Fibroblast of skin of abdomen (primary cell): ENCODE data around the gene ANKRD27.
"Not testable (repeated sequence)": the region's sequence is repeated elsewhere in the genome, so short reads cannot be mapped to it uniquely, and the experiment has no call there.

Source experiments
- DNase-seq: peaks from one replicate; pipeline ENCODE4 v3.0.0-alpha.2; 2013

ANKRD27 gene

DNA sequence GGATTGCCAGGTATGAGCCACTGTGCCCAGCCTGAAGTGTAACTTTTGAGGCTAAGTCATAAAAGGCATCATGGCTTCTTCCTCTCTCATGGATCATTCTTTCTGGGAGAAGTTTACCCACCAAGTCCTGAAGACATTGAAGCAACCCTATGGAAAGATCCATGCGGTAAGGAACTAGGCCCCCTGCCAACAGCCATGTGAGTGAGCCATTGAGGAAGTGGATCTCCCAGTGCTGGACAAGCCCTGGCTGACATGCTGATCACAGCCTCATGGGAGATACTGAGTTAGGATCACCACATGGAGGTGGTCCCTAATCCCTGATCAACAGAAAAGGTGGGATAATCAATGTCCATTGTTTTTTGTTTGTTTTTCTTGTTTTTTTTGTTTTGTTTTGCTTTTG is 13.3 kb upstream of the ANKRD27 start:
- no peak for DNase-seq

DNA sequence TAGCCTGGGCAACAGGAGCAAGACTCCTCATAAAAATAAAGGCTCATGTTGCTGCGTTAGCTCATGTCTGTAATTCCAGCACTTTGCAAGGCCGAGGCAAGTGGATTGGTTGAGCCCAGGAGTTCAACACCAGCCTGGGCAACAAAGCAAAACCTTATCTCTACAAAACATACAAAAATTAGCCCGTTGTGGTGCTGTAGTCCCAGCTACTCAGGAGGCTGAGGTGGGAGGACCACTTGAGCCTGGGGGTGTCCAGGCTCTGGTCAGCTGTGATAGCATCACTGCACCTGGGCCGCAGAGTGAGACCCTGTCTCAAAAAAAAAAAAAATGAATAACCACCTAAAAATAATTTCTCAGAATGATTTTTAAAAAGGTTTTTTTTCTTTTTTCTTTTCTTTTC is 12.7 kb upstream of the ANKRD27 start:
- DNase-seq = no peak

DNA sequence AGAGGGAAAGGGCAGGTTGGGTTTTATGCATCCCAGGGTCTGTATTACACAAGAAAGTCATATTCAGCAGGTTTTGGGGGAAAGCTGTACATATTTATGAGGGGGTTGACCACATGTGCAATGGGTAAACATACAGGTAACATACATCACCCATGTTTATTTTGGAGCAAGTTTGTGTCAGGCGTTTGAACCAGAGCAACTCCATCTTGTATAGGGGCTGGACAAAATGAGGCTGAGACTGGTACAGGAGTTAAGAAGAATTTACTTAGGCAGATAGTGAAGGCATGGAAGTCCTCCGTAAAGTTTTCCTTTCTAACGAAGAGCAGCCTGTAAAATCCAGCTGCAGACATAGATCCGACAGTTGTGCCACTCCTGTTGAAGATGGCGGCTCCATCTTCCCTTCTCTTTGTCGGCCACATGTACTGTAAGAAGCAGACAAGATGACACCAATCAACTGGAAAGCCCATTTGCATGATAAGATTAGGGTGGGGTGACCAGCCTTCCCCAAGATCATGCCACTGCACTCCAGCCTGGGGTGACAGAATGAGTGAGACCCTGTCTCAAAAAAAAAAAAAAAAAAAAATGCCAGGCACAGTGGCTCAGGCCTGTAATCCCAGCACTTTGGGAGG is 12.0 kb upstream of the ANKRD27 start:
- DNase-seq = no peak

DNA sequence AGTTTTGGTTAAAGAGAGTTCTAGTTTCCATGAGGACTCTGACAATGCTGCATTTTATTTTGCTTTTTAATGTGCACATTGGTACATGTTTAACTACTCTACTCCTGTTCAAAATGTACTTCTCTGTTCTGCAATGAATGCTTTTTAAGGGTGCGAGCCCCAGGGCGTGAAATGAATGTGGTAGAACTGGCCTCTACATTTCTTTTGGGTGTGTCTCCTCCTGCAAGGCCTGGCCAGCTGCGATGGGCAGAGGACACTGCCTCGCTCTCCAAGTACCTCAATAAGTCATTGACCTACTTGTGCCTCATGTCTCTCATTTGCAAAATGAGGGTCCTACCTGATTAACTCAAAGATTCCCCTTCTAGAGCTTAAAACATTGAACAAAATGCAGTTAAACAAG is 7.3 kb upstream of the ANKRD27 start:
- no peak for DNase-seq

DNA sequence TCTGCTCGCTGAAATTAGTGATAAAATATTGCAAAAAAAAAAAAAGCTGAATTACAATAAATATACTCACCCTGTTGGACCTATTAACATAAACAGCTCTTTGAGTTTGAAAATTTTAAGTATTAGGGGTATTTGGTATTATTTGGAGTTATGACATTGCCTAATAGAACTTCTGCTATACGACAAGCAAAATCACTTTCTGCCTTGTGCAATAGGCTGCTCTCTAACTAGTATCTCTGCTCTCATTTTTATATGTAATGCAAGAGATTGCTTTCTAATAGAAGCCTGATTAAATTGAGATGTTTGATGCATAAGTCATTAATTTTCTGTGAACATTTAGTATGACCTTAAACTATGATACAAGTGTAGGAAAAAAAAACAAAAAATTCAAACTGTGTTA is 6.0 kb upstream of the ANKRD27 start:
- no peak for DNase-seq

DNA sequence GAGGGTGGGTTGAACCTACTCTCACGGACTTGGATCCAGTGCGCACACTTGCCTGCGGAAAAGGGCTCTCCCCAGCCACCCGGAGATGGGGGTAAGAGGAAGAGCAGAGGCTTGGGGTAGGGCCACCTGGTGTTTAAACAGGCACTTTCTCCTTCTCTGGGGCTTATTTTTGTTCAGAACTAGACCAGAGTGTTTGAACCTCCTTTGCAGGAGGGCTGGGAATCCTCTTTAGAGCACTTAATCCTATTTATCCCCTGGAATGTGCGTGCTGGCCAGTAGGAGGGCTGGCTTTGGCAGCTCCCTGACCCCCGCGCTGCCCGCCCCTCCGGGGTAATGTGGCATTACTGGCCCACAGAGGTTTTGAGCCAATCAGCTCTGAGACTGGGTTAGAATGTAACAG is 2.7 kb upstream of the ANKRD27 start:
- no peak for DNase-seq

DNA sequence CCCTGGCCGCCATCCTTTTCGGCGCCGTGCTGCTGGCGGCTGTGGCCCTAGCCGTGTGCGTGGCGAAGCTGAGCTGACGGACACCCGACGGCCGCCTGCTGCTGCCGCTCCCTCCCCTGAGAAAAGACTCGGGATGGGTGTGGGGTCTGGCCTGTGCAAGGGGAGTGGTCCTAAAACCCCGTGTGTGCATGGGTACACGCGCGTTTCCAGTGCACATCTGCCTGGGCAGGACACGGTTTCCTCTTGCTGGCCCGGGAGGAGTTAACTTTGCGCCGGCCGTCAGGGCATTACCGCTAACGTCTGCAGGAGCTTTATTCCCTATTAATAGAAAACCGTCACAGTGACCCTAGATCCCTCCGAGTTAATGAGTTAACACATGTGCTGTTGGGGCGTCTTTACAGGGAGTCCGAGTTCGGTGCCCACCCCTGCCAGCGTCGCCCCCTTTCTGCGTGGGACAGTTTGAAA is 1.9 kb upstream of the ANKRD27 start:
- no peak for DNase-seq

DNA sequence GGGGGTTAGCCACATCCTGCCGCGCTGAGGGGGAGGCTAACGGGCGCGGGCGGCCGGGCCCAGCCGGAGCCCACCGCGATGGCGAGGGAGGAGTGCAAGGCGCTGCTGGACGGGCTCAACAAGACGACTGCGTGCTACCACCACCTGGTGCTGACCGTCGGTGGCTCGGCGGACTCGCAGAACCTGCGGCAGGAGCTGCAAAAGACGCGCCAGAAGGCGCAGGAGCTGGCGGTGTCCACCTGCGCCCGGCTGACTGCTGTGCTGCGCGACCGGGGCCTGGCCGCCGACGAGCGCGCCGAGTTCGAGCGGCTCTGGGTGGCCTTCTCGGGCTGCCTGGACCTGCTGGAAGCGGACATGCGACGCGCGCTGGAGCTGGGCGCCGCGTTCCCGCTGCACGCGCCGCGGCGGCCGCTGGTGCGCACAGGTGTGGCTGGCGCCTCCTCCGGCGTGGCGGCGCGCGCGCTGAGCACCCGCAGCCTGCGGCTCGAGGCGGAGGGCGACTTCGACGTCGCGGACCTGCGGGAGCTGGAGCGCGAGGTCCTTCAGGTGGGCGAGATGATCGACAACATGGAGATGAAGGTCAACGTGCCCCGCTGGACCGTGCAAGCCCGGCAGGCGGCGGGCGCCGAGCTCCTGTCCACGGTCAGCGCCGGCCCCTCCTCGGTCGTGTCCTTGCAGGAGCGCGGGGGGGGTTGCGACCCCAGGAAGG is 1.4 kb upstream of the ANKRD27 start:
- no peak for DNase-seq

DNA sequence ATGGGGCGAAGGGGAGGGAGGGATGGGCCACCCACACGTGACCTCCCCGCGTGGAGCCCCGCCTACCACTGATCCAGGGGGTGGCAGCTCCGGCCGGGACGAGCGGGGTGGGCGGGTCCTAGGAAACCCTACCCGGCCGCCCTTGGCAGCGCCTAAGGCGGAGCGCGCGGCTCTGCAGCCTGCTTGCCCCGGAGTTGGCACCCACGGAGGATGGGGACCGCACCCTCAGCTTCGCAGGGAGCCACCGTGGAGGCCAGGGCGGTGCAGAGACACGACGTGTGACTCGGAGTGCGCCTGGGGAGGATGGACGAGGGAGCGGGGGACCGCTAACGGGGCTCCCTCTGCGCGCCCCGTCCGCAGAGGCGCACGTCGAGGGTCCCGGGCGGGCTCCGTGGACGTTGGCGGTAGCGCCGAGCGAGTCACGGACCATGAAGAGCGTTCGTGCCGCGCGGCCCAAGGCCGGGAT is 773 bp upstream of the ANKRD27 start, which contains the start of gene RGS9BP:
RGS9BP (plus strand) TSS at position 129 of the 466 bp plus-strand sequence. CDS start 416 bp downstream, outside the sequence.
- DNase-seq = peak; percentile 63

DNA sequence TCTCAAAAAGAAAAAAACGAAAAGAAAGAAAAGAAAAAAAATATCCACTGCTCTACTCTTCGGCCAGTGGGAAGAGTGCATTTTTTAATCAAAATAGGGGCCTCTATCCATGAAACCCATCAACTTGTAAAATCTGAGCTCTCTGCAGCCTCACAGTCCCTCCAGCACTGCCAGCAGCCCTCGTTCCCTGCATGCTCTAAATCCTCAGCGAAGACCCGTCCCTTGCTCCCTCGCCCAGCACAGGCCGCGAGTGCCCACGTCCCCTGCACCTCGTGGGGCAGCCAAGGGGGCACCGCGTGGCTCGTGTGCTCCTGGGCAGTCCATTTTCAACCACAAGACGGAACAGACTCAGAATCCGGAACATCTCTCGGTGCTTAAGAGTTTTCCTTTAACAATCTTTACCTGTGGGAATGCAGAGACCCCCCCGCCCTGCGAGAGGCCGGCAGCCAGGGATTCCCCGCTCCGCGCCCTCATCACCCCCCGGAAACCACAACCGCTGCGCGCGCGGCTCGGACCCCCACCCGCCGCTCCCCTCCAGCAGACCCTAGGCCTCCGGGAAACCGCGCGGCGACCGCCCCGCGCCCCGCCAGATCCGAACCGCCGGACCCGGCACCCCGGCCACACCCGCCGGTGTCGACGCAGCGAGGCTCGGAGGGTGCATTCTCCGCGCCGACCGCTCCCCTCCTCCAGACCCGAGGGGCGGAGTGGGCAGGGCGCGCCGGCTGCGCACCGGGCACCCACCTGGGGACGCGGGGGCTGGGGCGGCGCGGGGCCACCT is 638 bp downstream of the ANKRD27 start:
- DNase-seq = no peak

DNA sequence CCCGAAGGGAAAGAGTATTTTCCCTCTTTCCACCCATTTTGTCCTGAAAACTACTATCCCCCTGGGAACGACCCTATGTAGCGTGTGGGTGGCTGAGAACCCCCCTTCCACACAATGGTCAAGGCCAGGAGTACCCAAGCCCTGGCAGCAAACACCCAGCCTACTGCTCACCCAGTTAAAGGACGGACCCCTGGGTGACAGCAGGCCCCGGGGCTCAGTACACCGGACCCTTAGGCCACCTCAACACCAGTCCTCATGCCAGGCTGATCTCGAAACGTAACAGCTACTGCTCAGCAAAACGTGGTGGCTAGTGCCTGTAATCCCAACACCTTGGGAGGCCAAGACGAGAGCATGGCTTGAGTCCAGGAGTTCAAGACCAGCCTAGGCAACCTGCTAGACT is 1.4 kb downstream of the ANKRD27 start:
- no peak for DNase-seq

DNA sequence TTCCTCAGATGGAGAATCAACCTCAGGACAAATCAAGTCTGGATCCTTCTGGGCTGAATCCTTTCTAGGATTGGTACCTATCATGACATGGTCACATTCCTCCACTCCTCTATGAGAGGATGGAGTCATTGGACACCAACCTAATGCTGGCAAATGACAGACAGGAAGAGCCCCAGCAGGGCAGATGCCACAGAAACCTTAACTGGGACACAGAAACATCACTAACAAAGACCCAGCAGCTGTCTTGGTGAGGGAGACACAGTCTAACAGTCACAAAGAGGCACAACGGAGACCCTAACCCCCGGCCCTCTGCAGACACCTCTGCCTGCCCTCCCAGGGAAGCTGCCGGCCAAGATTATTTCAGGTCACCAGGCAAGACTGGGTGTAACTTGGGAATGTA is 2.1 kb downstream of the ANKRD27 start:
- no peak for DNase-seq

DNA sequence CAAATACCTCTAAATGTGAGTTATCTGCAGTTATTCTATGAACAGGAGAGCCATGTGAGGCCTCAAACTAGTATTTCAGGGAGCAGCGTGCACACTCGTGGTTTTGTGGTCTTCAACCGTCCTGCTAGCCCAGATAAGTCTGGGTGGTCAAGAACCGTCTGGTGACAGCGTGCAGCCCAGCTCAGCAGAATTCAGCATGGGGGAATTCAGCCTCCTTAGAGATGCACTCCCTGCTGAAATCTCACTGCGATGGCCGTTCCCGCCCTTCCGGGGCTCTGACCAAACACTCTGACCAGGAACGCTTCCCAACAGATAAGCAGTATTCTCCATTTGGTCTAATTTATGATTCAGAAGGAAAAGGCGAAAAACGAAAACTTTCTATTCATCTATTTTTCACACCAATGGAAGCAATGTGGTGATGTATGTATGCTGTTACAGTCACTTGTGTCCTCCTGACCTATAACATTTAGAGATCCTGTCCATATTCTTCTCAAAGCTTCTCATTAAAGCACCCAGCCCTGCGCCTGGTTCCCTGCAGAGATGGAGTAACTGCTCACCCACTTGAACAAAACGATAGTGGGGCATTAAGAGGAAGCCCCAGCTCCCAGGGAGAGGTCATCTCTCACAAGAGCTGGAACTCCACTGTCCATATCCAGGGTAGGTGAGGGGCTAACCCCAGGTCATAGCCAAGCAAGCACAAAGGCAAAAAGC is 2.9 kb downstream of the ANKRD27 start:
- DNase-seq = no peak

DNA sequence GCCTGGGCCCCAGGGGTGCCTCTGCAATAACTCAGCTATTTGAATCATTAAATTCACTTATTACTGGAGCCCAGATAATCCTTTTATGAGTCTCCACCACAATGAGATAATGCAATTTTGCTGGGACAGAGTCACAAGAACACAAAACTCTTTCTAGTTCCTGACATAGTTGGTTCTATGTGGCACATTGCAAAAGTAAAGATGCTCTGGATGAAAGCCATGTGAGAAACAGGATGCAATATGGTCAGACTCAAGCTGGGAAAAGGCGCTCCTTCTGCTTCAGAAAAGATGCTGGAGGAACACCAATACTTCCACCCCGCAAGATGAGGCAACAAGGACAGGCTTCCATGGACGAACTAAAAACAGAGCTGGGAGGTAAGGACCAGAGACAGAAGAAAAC is 5.7 kb downstream of the ANKRD27 start:
- no peak for DNase-seq

DNA sequence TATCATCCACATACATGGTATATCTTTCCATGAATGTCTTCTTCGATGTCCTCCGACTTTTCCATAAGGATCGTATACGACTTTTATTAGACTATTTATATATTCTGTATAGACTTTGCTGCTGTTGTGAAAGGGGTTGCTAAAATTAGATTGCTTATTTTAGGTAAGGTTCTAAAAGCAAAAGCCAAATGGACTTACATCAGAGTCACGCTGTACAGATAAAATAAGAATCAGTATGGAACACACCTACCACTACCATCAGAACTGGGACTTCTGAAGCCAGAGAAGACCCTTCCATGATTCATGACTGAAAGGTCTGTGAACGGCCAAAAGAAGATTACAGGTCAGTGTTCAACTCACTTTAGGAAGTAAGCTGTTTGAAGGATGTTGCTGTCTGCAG is 8.9 kb downstream of the ANKRD27 start:
- DNase-seq = no peak

DNA sequence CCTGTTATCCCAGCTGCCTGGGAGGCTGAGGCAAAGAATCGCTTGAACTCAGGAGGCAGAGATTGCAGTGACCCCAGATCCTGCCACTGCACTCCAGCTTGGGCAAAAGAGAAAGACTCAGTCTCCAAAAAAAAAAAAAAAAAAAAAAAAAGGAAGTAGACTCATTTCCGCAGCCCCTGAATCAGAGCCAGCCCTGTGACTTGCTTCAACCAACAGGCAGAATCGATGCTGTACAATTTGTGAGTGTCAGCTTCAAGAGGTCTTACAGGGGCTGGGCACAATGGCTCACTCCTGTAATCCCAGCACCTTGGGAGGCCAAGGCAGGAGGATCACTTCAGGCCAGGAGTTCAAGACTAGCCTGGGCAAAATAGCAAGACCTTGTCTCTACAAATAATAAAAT is 12.8 kb downstream of the ANKRD27 start:
- DNase-seq = peak; percentile 12

DNA sequence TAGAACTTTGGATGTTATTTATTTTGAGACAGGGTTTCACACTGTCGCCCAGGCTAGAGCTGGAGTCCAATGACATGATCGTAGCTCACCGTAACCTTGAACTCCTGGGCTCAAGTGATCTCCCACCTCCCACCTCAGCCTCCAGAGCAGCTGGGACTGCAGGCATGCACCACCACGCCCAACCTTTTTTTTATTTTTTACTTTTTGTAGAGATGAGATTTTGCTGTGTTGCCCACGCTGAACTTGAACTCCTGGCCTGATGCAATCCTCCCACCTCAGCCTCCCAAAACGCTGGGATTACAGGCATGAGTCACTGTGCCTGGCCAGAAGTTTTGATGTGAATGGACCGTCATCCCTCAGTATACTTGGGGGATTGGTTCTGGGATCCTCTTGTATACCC is 13.7 kb downstream of the ANKRD27 start:
- no peak for DNase-seq

DNA sequence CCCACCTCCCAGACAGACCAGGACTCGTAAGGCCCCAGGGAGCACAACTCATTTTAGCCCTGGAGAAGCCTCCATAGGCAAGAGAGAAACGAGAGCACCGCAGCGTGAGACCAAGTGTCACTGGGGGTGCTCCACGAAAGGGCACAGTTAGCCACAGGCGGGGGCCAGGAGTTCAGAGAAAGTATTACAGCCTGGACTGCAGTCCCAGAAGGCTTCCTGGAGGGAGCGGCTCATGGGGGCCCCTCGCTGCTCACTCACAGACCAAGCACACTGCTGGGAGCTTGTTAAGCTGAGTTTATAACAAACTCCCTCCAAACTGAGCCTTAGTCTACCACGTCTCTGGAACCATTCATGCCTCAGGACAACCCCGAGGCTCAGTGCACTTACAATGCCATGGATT is 16.5 kb downstream of the ANKRD27 start:
- DNase-seq = no peak

DNA sequence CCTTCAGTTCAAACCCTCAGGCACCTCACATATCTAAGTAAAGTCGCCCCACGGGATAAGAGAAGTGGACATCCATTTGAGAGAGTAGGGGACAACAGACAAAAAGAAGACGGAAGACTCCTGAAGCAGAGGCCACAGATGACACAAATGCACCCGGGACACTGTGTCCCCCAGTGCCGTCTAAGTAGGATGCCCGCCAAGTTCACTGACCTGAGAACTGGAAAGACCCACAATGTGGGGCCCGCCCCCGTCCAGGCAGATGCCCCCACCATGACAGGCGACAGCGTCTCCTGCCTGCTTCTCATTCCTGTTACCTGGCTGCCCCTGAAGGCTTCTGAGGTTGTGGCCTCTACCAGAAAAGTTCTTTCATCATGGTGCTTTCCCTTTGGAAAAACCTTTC is 16.9 kb downstream of the ANKRD27 start:
- DNase-seq = no peak

DNA sequence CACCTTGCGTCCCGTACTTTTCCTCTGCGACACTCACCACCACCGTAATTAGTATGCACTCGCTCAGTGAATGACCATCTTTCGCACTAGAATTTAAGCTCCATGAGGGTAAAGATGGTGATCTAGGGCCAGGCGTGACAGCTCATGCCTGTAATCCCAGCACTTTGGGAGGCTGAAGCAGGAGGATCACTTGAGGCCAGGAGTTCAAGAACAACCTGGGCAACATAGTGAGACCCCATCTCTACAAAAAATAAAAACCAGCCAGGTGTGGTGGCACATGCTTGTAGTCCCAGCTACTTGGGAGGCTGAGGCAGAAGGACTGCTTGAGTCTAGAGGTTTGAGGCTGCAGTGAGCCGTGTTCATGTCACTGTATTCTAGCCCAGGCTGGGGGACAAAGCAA is 18.6 kb downstream of the ANKRD27 start:
- not testable (repeated sequence) for DNase-seq

DNA sequence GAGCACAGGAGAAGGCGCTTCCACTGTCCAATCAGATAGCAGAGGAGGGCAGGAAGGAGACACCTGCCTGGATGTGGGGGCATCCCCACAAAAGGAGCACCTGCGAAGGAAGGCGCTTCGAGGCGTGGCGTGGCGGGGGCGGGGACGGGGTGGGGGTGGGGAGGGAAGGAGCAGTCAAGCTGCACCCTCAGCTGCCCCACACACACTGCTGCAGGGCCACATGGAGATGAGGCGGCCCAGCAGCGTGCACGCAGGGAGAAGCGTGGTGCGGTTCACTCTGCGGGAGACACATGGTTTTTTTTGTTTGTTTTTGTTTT is 21.4 kb downstream of the ANKRD27 start:
- no peak for DNase-seq

DNA sequence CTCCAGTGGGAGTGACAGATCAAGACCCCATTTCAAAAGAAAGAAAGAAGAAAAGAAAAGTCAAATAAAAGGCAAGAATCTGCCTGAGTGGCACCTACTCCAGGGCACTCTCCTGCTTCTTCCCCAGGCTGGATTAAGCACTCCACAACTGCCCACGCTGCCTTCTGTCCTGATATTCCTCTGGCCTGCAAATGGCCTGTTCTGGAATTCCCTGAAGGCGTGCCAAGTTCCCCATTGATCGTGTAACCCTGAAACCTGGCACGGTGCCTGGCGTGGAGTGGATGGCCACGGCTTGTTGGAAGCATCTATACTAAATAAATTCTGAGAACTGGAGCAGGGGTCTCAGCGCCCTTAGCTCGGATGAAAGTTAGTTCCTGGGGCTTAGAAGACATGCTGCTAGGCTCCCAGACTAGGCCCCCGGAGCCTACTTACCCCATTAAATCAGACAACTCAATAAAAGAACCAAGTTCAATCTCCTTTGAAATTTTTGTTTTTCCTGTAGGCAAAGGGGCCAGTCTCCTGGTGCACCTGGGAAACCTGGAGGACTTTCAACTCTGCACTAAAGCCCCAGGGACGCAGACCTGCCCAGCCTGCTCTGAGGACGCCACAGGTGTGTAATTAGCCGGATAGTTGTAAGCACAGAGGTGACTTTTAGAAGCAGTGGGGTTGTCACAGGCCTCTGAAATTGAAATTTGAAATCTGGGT is 21.9 kb downstream of the ANKRD27 start:
- DNase-seq = peak; percentile 35
